IPS DF 4.7 (cell line): Measurements from ENCODE around the gene DNAJC22.
"Not testable (repeated sequence)": the region's sequence is repeated elsewhere in the genome, so short reads cannot be mapped to it uniquely, and the experiment has no call there.

Experiments
- DNase-seq: peaks from one replicate; pipeline ENCODE4 v3.0.0-alpha.2; 2013; ENCODE audit warnings: low spot score; ENCODE audit errors: extremely low read depth

DNAJC22 gene

DNA sequence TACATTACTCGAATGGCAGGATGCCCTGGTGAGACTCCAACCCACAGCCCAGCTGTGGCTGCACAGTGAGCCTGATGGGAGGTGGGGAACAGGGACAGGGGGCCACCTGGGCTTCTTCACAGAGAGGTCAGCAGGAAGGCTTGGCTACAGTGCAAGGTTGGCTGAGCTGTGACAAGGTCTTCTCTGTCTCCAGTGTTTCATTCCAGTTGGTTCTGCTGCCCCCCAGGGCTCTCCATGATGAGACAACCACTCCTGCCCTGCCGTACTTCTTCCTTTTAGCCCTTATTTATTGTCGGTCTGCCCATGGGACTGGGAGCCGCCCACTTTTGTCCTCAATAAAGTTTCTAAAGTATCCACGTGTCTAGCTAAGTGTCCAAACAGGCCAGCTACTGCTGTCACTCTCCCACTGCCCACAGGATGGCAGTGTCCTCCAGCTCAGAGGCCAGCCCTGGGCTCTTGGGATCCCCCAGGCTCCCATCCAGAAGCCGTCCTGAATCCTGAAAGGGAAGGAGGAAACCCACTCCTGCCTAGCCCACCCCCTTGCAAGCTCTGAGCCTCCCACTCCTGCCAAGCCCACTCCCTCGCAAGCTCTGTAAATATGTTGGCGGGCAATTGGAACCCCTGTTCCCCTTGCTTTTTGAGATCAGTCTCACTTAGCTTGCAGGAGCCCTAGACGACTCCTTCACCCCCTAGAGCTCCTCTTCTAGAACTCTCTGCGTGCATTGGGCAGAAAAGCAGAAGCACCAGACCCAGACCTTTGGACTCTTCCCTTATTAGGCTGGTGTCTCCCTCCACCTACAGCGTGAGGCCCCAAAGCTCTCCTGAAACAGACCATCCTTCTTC is 15.1 kb upstream of the DNAJC22 start:
- DNase-seq: no peak

DNA sequence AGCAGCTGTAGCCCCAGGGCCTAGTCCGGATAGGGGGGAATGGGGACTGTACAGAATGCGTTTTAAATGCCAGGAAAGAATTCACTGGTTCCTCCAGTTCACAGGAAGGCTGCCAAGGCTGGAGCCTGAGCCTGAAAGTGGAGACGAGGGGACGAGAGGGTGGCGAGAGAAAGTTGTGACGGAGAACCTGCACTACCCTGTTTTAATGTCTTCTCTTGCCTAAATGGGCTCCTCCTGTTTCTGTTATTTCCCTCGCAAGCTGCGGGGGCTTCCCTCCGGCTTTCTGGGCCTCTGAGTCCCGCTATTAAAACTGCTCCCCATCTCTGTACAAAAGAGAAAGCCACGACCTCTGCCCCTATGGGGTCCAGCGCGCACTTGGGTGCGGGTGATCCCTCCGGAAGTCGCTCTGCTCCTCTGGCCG is 14.2 kb upstream of the DNAJC22 start:
- DNase-seq: no peak

DNA sequence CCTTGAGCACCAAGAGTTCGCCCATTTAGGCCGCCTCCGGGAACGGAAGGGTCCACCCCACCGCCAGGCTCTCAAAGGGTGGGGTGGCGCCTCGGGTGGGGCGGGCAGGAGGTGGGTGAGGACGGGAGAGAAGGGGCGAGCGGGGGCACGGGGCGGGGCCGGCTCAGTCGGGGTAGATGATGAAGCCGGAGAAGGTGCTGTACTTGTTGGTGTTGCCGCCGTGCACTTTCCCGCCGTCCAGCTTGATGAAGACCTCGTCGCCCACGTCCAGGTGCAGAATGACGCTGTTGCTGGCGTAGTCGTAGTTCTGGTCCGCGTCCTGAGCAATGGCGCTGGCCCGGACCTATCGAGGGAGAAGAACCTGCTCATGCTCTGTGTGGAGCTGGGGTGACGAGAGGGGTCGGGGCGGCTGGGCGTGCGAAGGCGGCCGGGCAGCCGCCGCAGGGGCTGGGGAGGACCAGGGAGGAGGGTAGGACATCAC is 13.8 kb upstream of the DNAJC22 start:
- DNase-seq: no peak

DNA sequence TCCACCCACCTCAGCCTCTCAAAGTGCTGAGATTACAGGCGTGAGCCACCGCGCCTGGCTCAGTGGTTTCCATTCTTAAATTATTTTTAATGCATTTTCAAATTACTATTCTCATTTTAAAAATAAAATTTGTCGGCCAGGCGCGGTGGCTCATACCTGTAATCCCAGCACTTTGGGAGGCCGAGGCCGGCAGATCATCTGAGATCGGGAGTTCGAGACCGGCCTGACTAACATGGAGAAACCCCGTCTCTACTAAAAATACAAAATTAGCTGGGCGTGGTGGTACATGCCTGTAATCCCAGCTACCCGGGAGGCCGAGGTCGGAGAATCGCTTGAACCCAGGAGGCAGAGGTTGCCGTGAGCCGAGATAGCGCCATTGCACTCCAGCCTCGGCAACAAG is 12.9 kb upstream of the DNAJC22 start:
- not testable (repeated sequence) for DNase-seq

DNA sequence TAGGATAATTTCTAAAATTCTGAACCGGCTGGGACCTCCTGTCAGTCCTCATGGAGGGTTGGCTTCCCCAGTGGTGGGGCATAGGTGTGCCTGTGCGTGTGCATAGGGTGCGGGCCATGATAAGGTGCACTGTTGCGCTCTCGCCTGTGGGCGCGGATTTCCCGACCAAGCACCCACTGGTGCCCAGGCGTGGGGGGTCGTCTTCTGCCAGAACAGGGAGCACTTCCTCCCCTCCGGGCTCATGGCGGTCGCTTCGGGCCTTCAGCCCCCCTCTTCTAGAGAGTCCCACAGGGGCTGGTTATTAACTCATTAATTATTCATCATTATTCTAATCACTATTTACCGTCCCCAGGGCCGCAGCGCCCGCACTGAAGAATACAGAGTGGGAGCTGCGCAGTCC is 12.5 kb upstream of the DNAJC22 start:
- DNase-seq: no peak

DNA sequence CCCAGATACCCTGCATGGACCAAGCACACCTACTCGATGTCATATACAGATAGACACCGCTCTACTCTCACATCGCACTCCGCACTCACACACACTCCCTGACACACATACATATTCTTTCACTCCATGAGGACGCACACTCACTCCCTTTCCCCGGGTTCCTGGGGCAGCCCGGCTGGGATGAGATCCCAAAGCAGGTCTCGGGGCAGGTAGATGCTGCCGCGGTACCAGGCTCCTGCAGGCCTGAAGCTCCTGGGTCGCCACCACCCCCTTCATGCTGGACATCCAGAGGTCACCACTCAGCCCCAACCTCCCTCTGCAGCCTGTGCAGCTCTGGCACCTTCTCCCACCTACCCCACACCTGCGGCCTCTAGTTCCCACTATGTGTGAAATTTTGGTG is 12.0 kb upstream of the DNAJC22 start:
- no peak for DNase-seq

DNA sequence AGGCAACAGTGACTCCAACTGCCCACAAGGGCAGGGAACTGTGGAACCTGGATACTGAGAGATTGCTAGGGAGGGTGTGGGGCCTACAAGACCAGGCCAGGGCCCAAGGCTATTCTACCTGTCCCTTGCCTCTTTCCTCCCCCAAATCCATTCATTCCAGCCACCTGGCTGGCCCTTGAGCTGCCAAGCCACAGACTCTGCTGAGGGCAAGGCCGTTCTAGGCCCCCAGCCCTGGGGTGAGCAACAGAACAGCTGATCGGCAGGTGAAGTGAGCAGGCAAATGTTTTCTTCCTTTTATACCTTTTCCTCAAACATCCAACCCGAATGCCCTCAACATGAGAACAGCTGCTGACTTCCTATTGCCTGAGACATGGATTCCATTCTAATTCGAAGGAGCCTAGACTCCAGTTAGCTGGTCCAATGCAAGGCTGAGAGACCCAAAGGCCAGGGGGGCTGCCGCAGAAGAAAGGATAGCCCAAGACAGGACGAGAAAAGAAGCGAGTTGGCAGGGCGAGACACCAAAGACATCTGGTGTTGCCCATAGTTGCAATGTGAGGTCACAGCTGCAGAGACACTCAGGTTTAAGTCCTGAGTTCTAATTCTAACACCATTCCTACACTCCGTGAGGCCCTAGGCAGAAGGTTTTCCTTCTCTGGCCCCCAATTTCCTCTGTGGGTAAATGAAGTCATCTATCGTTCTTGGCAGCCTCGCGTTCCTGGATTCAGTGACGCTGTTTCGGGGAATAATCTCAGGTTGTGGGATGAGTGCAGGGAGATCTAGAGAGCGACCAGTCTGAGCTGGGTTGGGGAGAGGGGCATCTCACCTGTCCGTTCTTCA is 11.4 kb upstream of the DNAJC22 start:
- DNase-seq: no peak

DNA sequence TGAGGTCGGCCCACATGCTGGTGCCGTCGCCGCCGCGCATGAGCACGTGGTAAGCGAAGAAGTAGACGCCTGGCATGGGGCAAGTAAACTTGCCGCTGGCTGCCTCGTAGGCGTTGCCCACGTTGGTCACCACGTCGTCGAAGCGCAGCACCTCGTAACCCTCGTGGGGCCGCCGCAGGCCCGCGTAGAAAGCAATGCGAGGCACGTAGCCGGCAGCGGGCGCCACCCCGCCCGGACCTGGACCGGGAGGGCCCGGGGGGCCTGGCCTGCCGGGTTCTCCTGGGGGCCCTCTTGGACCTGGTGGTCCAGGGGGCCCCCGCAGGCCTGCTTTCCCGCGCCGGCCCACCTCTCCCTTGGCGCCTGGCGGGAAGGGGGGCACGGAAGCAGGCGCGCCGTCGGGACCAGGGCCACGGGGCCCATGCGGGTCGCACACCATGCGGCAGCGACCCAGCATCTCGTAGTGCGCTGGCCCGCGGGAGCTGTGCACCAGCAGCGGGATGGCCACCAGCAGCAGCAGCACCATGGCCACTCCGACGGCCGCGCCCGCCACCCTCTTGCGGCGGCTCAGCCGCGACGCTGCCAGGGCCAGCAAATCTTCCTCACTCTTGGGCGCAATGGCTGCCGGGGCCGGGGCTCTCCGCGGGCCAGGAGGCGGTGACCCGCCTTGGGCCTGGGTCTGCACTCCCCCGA is 10.6 kb upstream of the DNAJC22 start:
- DNase-seq: no peak

DNA sequence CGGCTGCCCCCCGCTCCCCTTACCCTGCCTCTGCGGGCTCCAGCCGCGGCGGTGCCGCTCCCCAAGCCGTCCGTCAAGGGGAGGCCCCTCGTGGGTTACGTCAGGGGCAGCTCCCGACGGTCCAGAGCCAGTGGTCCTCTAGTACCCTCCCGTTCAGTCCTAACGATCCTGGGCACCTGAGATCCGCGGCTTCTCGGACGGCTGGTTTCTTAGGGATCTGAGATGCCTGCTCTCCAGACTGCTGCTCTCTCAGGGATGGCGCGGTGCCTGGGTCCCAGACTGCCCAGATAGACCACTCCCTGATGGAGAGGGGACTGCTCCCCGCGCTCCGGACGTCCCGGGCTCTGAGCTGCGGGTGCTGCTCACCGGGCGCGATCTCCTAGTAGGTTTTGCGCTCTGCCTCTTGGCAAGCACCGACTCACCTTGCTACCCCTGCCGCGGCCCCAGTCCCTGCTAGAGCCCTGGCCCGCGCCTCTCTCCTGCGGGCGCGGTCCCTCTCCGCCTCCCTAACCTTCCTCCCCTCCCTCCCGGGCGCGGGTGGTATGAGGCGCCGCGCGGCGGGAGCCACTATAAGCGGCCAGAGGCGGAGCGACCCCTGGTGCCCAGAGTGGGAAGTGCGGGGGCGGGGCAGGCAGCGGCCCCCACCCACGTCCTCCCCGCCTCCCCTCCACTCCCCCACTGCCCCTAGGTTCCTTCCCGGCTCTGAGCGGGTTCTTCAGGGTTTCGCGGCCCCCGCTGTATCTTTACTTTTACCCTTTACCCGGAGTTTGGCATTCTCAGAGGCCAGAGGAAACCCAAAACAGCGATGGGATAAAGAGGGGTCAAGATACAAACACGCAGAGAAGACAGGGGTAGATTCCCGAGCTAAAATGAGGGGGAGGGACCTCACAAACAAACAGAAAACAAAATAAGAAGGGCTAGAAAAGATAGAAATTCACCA is 9.8 kb upstream of the DNAJC22 start, which contains the start of gene C1QL4:
Gene C1QL4 (minus strand): TSS at position 544 of the 940 bp plus-strand sequence. CDS start 711 bp downstream, outside the sequence.
- DNase-seq: no peak

DNA sequence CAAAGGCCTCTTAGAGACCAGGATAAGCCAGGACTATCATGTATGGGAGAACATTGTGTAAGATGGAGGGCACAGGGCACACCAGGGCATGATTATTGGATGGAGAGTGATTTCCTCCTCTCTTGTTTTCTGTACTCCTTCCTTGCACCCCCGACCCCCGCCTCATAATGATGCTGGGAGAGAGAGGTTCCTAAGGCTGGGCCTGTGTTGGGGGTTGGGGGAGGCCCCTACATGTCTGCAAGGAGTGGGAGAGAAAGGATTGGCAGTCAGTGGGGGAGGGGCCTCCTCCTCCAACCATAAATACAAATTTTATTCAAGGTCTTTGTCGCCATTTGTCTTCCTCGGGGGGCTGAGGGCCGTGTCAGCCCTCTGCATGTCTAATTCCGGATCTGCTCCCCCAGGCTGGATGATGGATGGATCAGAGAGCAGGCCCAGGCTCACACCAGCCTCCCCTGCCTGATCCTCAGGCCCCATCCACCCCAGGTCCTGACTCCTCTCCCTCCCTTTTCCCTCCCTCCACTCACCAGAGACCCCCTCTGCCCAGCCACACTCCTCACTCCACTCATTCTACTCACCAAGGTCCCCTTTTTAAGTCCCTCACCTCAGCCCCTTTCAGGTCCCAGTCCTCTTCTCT is 7.7 kb upstream of the DNAJC22 start:
- no peak for DNase-seq

DNA sequence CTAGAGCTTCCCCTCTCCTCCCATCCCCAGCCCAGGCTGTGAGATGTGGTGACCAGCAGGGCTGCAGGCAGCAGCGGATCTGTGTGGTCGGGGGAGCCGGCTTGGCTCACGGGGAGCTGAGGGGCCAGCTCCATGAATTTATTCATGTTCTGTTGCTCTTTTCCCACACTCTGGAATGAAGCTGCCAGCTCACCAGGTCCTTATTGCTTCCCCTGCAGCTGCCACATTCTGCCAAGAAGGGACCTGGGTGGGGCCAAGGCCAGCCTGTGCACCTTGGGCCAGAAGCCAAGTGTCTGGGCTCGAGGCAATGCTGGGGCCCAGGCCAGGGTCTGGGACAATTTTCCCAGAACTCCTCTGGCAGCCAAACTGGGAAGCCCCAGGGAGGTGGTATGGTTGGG is 7.2 kb upstream of the DNAJC22 start:
- DNase-seq: no peak

DNA sequence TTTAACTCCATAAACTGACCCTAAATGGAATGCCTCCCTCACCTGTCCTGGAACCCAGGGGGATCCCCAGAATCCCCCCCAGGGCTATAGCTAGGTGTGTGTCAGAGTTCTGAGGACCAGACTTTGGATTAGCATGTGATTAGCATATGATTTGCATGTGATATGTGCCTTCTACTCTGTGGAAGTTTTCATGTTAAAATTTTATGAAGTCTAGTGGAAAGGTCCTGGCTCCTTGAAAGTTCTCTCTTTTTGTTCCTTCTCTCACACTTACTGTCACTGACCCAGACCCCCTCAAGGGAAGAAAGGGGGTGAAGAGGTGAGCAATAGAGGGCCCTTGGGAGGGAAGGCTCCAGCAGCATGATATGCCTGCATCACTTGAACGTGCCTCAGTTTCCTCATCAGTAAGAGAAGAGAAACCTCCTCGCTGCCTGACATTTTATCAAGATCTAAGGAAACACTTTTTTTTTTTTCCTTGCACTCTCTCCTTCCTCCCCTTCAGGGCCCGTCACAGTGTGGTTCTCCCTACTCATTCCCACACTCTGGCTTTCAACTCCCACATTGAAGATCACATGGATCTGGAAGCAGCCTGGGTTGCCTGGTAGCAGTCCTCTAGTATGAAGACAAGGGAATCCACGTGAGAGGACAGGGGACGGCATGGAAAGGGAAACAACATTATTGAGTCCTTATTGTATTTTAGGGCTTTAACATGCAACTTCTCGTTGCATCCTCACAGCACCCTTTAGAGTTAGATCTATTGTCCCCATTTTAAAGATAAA is 6.4 kb upstream of the DNAJC22 start:
- no peak for DNase-seq

DNA sequence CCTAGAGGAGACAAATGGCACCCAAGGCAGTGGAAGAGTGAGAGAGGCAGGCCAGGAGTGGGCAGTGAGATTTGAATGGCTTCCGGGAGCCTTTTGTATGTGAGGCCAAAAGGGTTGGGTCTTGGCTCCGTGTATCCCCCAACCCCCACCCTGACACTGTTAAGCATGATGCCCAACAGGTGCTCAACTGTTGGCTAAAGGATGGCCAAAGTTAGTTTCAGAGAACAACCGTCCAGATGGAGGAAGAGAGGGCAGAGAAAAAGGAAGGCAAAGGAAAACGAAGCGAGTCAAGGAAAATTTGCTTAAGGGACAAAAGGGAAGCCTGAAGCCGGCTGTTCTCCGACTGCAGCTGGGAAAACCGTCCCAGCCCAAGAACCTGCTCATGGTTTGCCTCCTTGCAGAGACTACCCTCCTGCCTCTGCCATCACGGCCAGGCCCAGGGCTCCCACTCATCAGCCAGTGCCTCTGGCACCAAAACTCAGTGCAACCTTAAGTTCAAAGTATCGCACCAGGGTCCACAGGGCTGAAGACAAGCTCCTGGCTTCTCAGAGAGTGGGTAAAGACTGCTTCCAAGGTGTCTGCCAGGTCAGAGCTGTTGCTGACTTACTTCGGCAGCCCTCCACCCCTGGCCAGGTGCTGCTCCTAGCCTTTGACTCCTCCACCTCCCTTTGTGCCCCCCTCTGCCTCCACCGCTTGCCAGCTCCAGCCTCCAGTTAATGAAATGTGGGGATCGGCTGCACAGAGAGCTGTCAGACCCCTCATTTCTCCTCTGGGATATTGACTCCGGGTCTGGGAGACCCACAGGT is 5.5 kb upstream of the DNAJC22 start:
- no peak for DNase-seq

DNA sequence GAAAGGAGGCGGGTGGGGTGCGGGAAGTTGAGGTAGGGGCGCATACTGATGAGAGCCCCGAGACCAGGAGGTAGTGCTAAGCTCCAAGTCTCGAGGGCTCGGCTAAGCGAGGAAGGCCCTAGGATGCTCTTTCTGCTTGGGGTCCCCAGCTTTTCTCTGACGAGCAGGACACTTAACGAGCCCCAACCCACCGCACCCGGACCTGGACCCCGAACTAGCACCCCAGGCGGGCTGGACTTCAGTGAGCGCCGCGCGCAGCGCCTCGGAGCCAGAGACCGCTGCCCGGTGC is 5.0 kb upstream of the DNAJC22 start:
- DNase-seq: no peak

DNA sequence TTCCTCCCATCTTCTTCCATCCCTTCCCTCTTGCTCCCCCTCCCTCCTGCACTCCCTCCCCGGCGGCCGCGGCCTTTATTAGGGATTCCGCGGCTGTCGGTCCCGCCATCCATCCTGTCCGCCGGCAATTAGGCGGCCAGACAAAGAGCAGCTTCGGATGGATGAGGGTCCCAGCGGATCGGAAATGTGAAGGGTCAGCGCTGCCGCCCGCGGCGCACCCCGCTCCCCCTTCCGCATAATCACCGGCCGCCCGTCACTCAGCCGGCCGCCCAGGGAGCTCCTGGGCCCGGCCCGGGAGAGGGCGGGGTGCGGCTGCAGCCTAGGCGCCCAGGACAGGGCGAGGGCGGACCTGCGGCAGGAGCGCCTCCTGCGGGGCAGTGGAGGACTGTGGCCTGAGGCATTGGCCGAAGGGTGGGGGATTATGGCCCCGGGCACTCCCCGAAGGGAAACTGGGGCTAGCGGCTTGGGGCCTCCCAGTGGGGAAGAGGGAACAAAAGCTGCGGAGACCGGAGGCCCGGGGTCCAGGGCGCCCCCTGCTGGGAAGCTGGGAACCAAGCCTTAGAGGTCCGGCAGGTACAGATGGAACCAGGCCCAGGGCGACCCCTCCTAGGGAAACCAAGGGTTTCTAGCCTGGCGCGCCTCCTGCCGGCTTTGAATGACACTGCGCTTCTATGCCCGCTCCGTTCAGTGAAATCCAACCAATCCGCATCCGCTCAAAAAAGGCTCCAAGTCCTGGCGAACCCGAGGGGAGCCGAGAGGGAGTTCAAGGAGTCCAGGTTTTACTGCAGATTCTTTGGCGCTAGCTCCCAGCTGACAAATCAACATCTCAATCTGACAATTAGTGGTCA is 4.4 kb upstream of the DNAJC22 start:
- DNase-seq: no peak

DNA sequence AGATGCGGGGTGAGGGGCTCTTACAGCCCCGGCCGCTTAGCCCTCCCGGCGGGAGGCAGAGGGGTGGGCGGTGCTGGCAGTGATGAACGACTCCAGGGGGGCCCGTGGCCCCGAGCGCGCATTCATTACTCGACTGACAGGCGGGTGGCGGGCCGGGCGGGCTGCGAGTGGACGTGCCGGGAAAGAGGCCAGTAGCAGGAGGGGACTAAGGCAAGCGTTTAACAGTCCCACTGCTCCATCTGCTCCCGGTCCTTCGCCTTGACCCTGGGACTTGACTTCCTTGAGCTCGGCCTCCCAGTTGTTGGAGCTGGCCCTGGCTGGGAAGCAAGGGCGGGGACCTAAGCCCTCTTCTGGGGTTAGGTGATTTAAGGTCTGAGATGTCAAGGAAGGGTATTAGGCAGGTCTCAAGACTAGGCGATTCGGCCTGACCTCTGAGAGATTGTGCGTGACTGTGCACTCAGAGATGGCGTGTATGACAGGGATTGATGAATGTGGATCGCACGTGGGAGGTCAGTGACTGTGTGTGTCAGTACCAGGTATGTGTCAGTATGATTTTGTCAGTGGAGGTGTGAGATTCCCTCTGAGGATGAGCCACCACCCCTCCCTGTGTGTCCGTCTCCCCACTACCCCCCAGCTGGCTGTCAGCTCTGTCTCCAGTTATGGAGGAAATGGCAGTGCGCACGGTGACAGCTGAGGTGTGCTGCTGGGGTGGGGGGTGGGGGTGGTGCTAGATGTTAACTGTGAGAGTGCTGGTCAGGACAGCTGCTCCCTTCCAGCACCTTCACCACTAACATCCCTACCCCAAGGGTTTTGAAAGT is 3.6 kb upstream of the DNAJC22 start:
- no peak for DNase-seq

DNA sequence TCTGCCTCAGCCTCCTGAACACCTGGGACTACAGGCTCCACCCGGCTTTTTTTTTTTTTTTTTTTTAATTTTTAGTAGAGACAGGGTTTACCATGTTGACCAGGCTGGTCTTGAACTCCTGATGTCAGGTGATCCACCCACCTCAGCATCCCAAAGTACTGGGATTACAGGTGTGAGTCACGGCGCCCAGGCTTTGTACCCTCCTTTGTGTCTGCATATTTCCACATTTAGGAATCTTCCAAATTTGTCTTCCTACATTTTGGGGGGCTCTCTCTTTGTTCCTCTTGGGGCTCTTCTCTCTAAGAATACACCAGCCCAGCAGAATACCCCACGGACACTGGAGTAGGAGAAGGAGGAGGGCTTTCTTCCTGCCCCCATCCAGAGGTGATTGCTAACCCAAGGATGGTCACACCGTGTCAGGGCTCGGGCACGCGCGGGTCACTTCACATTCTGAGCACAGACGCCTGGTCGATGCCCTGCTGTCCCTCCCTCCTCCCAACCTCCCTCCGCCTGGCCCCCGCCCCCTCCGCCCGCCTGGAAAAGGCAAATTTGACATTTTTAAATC is 2.1 kb upstream of the DNAJC22 start:
- DNase-seq: no peak
